T follicular helper cell (primary cell): ENCODE measurements around the gene STARD7.
"Not testable (repeated sequence)": the region's sequence is repeated elsewhere in the genome, so short reads cannot be mapped to it uniquely, and the experiment has no call there.

ENCODE experiments used
- DNase-seq: peaks from one replicate; pipeline ENCODE4 v3.0.0-alpha.2; 2020; ENCODE audit warnings: low read depth
- total RNA-seq, 2 experiments: gene quantifications; one replicate each; lab custom pipeline; 2026; lab: John Stamatoyannopoulos, UW

Gene STARD7
- 158 to 357 reads per million in 2 experiments for total RNA-seq

GRCh38 chr2:96208143-96209010 is at the start of gene STARD7:
Gene STARD7, minus strand, starts transcription at chr2:96208827. Its CDS starts 393 bp downstream, at chr2:96208434.
- DNase-seq = peak; percentile 93

- not testable (repeated sequence) for DNase-seq
These were observed 49.1 kb upstream of the STARD7 start for GRCh38 chr2:96257744-96258143.

- no peak for DNase-seq
These were observed 48.0 kb upstream of the STARD7 start for GRCh38 chr2:96256611-96257113.

GRCh38 chr2:96254571-96254970 is 45.9 kb upstream of the STARD7 start:
- DNase-seq = no peak

GRCh38 chr2:96253006-96253405 is 44.4 kb upstream of the STARD7 start:
- no peak for DNase-seq

- no peak for DNase-seq
These were observed 43.9 kb upstream of the STARD7 start for GRCh38 chr2:96252526-96252925.

- no peak for DNase-seq
These were observed 43.2 kb upstream of the STARD7 start for GRCh38 chr2:96251721-96252292.

GRCh38 chr2:96250188-96250587 is 41.6 kb upstream of the STARD7 start:
- DNase-seq = no peak

GRCh38 chr2:96249654-96250053 is 41.0 kb upstream of the STARD7 start:
- no peak for DNase-seq

- no peak for DNase-seq
These were observed 40.0 kb upstream of the STARD7 start for GRCh38 chr2:96248624-96249023.

GRCh38 chr2:96247896-96248295 is 39.3 kb upstream of the STARD7 start:
- no peak for DNase-seq

- no peak for DNase-seq
These were observed 38.4 kb upstream of the STARD7 start for GRCh38 chr2:96247009-96247408.

GRCh38 chr2:96245609-96246390 is 37.2 kb upstream of the STARD7 start:
- no peak for DNase-seq

GRCh38 chr2:96243843-96244242 is 35.2 kb upstream of the STARD7 start:
- no peak for DNase-seq

GRCh38 chr2:96241900-96242611 is 33.4 kb upstream of the STARD7 start:
- peak; percentile 12 for DNase-seq

GRCh38 chr2:96241227-96241626 is 32.6 kb upstream of the STARD7 start:
- DNase-seq = no peak

- no peak for DNase-seq
These were observed 31.9 kb upstream of the STARD7 start for GRCh38 chr2:96240341-96241038.

- DNase-seq = no peak
These were observed 31.2 kb upstream of the STARD7 start for GRCh38 chr2:96239745-96240264.

- no peak for DNase-seq
These were observed 30.5 kb upstream of the STARD7 start for GRCh38 chr2:96239091-96239490.

GRCh38 chr2:96238266-96238665 is 29.6 kb upstream of the STARD7 start:
- no peak for DNase-seq

GRCh38 chr2:96236882-96237281 is 28.3 kb upstream of the STARD7 start:
- no peak for DNase-seq
